ENCODE data around the gene SLC24A3.

The SLC24A3 gene

GRCh38 chr20:19466206-19466928 lies 253.9 kb downstream of the SLC24A3 start:
- DNase-seq, result no peak

GRCh38 chr20:19473216-19473921 lies 260.9 kb downstream of the SLC24A3 start:
- no peak for DNase-seq

- DNase-seq, result no peak
Observed at GRCh38 chr20:19473922-19474286, 261.5 kb downstream of the SLC24A3 start.

- DNase-seq, result no peak
Observed at GRCh38 chr20:19478320-19478895, 266.0 kb downstream of the SLC24A3 start.

- no peak for DNase-seq
Observed at GRCh38 chr20:19482726-19483125, 270.3 kb downstream of the SLC24A3 start.

GRCh38 chr20:19483309-19483708 lies 270.9 kb downstream of the SLC24A3 start:
- DNase-seq, result no peak

GRCh38 chr20:19486446-19486845 lies 274.0 kb downstream of the SLC24A3 start:
- no peak for DNase-seq

GRCh38 chr20:19487420-19487819 lies 275.0 kb downstream of the SLC24A3 start:
- no peak for DNase-seq

- DNase-seq, result no peak
Observed at GRCh38 chr20:19491241-19491640, 278.8 kb downstream of the SLC24A3 start.

- no peak for DNase-seq
Observed at GRCh38 chr20:19492116-19492515, 279.7 kb downstream of the SLC24A3 start.

- DNase-seq, result no peak
Observed at GRCh38 chr20:19492687-19493336, 280.4 kb downstream of the SLC24A3 start.

- no peak for DNase-seq
Observed at GRCh38 chr20:19493794-19494495, 281.5 kb downstream of the SLC24A3 start.

- no peak for DNase-seq
Observed at GRCh38 chr20:19495905-19496703, 283.7 kb downstream of the SLC24A3 start.

GRCh38 chr20:19497064-19497463 lies 284.6 kb downstream of the SLC24A3 start:
- DNase-seq, result no peak

- DNase-seq, result no peak
Observed at GRCh38 chr20:19498756-19499155, 286.3 kb downstream of the SLC24A3 start.

GRCh38 chr20:19501476-19502115 lies 289.2 kb downstream of the SLC24A3 start:
- no peak for DNase-seq

GRCh38 chr20:19502169-19502568 lies 289.7 kb downstream of the SLC24A3 start:
- no peak for DNase-seq

- DNase-seq, result no peak
Observed at GRCh38 chr20:19504251-19504650, 291.8 kb downstream of the SLC24A3 start.

- DNase-seq, result no peak
Observed at GRCh38 chr20:19506021-19506420, 293.6 kb downstream of the SLC24A3 start.

- DNase-seq, result no peak
Observed at GRCh38 chr20:19508449-19508848, 296.0 kb downstream of the SLC24A3 start.

GRCh38 chr20:19510611-19511010 lies 298.2 kb downstream of the SLC24A3 start:
- DNase-seq, result no peak

- no peak for DNase-seq
Observed at GRCh38 chr20:19511931-19512330, 299.5 kb downstream of the SLC24A3 start.

Measured in stimulated activated CD4-positive, alpha-beta T cell treated with anti-CD3 and anti-CD28 coated beads, Interleukin-2, amount 100 ng/mL, for 48 hours (primary cell).